HG03039 (cell line): Measurements from ENCODE around the gene FADS3.

Experiments
- ATAC-seq: cut with Tn5 transposase; IDR thresholded peaks from one replicate; pipeline ENCODE4 v1.9.1; 2021; ENCODE audit warnings: mild to moderate bottlenecking, moderate library complexity; ENCODE audit not compliant: unreplicated experiment

FADS3 gene

GRCh38 chr11:61913699-61914395, 22.5 kb upstream of the FADS3 start:
- no peak for ATAC-seq

- ATAC-seq: no peak
Observed at GRCh38 chr11:61912991-61913698, 21.8 kb upstream of the FADS3 start.

GRCh38 chr11:61912530-61912898, 21.2 kb upstream of the FADS3 start:
- no peak for ATAC-seq

- ATAC-seq: no peak
Observed at GRCh38 chr11:61911701-61912529, 20.6 kb upstream of the FADS3 start.

GRCh38 chr11:61911128-61911700, 19.9 kb upstream of the FADS3 start:
- ATAC-seq: no peak

GRCh38 chr11:61910187-61911127, 19.1 kb upstream of the FADS3 start:
- ATAC-seq: no peak

- ATAC-seq: no peak
Observed at GRCh38 chr11:61908730-61909316, 17.5 kb upstream of the FADS3 start.

- ATAC-seq: no peak
Observed at GRCh38 chr11:61907871-61908729, 16.8 kb upstream of the FADS3 start.

- ATAC-seq: no peak
Observed at GRCh38 chr11:61907282-61907681, 15.9 kb upstream of the FADS3 start.

GRCh38 chr11:61906522-61906909, 15.2 kb upstream of the FADS3 start:
- no peak for ATAC-seq

GRCh38 chr11:61905801-61906521, 14.6 kb upstream of the FADS3 start:
- ATAC-seq: no peak

GRCh38 chr11:61905067-61905696, 13.8 kb upstream of the FADS3 start:
- ATAC-seq: no peak

- ATAC-seq: no peak
Observed at GRCh38 chr11:61904539-61905048, 13.2 kb upstream of the FADS3 start.

GRCh38 chr11:61903845-61904244, 12.5 kb upstream of the FADS3 start:
- no peak for ATAC-seq

- no peak for ATAC-seq
Observed at GRCh38 chr11:61902313-61902712, 11.0 kb upstream of the FADS3 start.

- ATAC-seq: no peak
Observed at GRCh38 chr11:61901397-61901796, 10.1 kb upstream of the FADS3 start.

- no peak for ATAC-seq
Observed at GRCh38 chr11:61900251-61900650, 8.9 kb upstream of the FADS3 start.
